H1 (cell line): Measurements from ENCODE around the gene COA1. TPM values are rescaled to one million over a fixed set of nuclear protein-coding genes. Genes with fewer than 3 reads are reported as not detected.
"Not testable (repeated sequence)": the region's sequence is repeated elsewhere in the genome, so short reads cannot be mapped to it uniquely, and the experiment has no call there.

Experiments used
- CTCF ChIA-PET: fragments of 300-600 bp; sonication (Branson Sonifier 250); formaldehyde crosslinking; loops from one replicate; lab custom pipeline; 2021; ENCODE audit not compliant: partially characterized antibody; lab: Charles Lee
- POLR2A ChIA-PET: fragments of 300-600 bp; sonication (Branson Sonifier 250); formaldehyde crosslinking; loops from one replicate; lab custom pipeline; 2021; ENCODE audit warnings: inconsistent platforms; ENCODE audit not compliant: partially characterized antibody; lab: Charles Lee
- DNase-seq, 2 experiments: peaks; one replicate each; pipeline versions ENCODE4 v3.0.0 to v3.0.0-alpha.2; 2010 to 2022; ENCODE audit warnings: low spot score in 2 of 2, low read depth in 1 of 2, mixed read lengths in 1 of 2
- FAIRE-seq: peaks from 2 replicates; lab custom pipeline; 2011; peaks lifted over from hg19 to GRCh38; lab: Jason Lieb, UNC
- H2AFZ ChIP-seq: 2 replicates; pipeline ENCODE4 v1.8.1; 2012; ENCODE audit warnings: low read length, inconsistent platforms
- H2AK5ac ChIP-seq: 2 replicates; pipeline ENCODE4 v1.6.1; 2013; ENCODE audit warnings: low read depth, low read length
- H2BK120ac ChIP-seq: replicated peaks from 2 replicates; pipeline ENCODE3; 2013; ENCODE audit warnings: low read depth, low read length, inconsistent platforms
- H2BK12ac ChIP-seq: 2 replicates; pipeline ENCODE4 v1.6.1; 2013; ENCODE audit warnings: low read depth, low read length
- H2BK15ac ChIP-seq: 2 replicates; pipeline ENCODE4 v1.6.1; 2013; ENCODE audit warnings: low read length
- H2BK20ac ChIP-seq: 2 replicates; pipeline ENCODE4 v1.6.1; 2013; ENCODE audit warnings: low read length
- H2BK5ac ChIP-seq: 2 replicates; pipeline ENCODE4 v1.6.1; 2013; ENCODE audit warnings: low read depth, low read length
- H3K14ac ChIP-seq: 2 replicates; pipeline ENCODE4 v1.6.1; 2013; ENCODE audit warnings: inconsistent platforms; ENCODE audit not compliant: insufficient read length
- H3K18ac ChIP-seq: 2 replicates; pipeline ENCODE4 v1.6.1; 2013; ENCODE audit warnings: low read length; ENCODE audit errors: extremely low read depth
- H3K23ac ChIP-seq: 2 replicates; pipeline ENCODE4 v1.6.1; 2013; ENCODE audit warnings: inconsistent platforms; ENCODE audit not compliant: insufficient read length
- H3K23me2 ChIP-seq: 2 replicates; pipeline ENCODE4 v1.6.1; 2013; ENCODE audit warnings: low read depth, low read length
- H3K27ac ChIP-seq: 2 replicates; pipeline ENCODE4 v1.6.1; 2011; ENCODE audit warnings: low read depth, low read length, inconsistent platforms
- H3K27me3 ChIP-seq, 4 experiments: replicated peaks in 1 of 4; 1 replicate in 1 of 4; 2 replicates in 3 of 4; pipeline versions ENCODE4 v1.6.1 to v1.8.1; 2011 to 2013; ENCODE audit warnings: low read length in 3 of 4, mild to moderate bottlenecking in 3 of 4, inconsistent platforms in 2 of 4, mixed read lengths in 2 of 4, moderate library complexity in 1 of 4; ENCODE audit not compliant: control insufficient read depth in 3 of 4, insufficient read depth in 3 of 4; ENCODE audit errors: extremely low read depth in 1 of 4
- H3K36me3 ChIP-seq, 4 experiments: 2 replicates each; pipeline versions ENCODE4 v1.6.1 to v1.8.1; 2011 to 2013; ENCODE audit warnings: mild to moderate bottlenecking in 4 of 4, low read length in 3 of 4, moderate library complexity in 2 of 4, control low read depth in 1 of 4, inconsistent platforms in 1 of 4; ENCODE audit not compliant: insufficient read depth in 4 of 4, control insufficient read depth in 2 of 4
- H3K4ac ChIP-seq: replicated peaks from 2 replicates; pipeline ENCODE3; 2013; ENCODE audit warnings: low read length, low read depth, mixed read lengths, inconsistent platforms; ENCODE audit not compliant: insufficient read length
- H3K4me1 ChIP-seq, 4 experiments: replicated peaks in 1 of 4; 1 replicate in 1 of 4; 2 replicates in 3 of 4; pipeline versions ENCODE4 v1.6.1 to v1.8.1; 2011 to 2013; ENCODE audit warnings: low read length in 3 of 4, inconsistent platforms in 2 of 4, mixed read lengths in 1 of 4; ENCODE audit not compliant: insufficient read depth in 4 of 4, control insufficient read depth in 3 of 4
- H3K4me2 ChIP-seq, 2 experiments: 2 replicates each; pipeline versions ENCODE4 v1.6.1 to v1.8.1; 2011 to 2013; ENCODE audit warnings: low read depth in 2 of 2, low read length in 2 of 2, control low read depth in 1 of 2, inconsistent platforms in 1 of 2, mild to moderate bottlenecking in 1 of 2; ENCODE audit not compliant: insufficient read depth in 1 of 2
- H3K4me3 ChIP-seq, 4 experiments: fragments of 200-600, 300-600 bp in 1 of 4; sonication (generic), shearing (Covaris generic), sonication (Bioruptor Twin) in 1 of 4; 2 replicates each; pipeline versions ENCODE4 v1.5.1 to v1.8.1; 2011 to 2016; ENCODE audit warnings: low read length in 4 of 4, low read depth in 3 of 4, control low read depth in 2 of 4, inconsistent platforms in 2 of 4, mild to moderate bottlenecking in 2 of 4, mixed read lengths in 1 of 4, moderate library complexity in 1 of 4; ENCODE audit not compliant: insufficient read depth in 2 of 4; ENCODE audit errors: extremely low read depth in 1 of 4
- H3K56ac ChIP-seq: replicated peaks from 2 replicates; pipeline ENCODE3; 2013; ENCODE audit warnings: low read depth, mild to moderate bottlenecking, mixed read lengths, low read length, inconsistent platforms; ENCODE audit not compliant: insufficient read length
- H3K79me1 ChIP-seq: 2 replicates; pipeline ENCODE4 v1.6.1; 2013; ENCODE audit warnings: low read depth, low read length, control low read depth
- H3K79me2 ChIP-seq, 2 experiments: 2 replicates each; pipeline versions ENCODE4 v1.6.1 to v1.8.1; 2012 to 2013; ENCODE audit warnings: low read length in 2 of 2, mild to moderate bottlenecking in 2 of 2, inconsistent platforms in 1 of 2; ENCODE audit not compliant: insufficient read depth in 2 of 2, control insufficient read depth in 1 of 2
- H3K9ac ChIP-seq, 4 experiments: replicated peaks in 1 of 4; 1 replicate in 1 of 4; 2 replicates in 3 of 4; pipeline versions ENCODE4 v1.6.1 to v1.8.1; 2011 to 2013; ENCODE audit warnings: low read depth in 3 of 4, low read length in 3 of 4, control low read depth in 2 of 4, mild to moderate bottlenecking in 2 of 4, moderate library complexity in 2 of 4, inconsistent platforms in 1 of 4; ENCODE audit errors: extremely low read depth in 1 of 4
- H3K9me3 ChIP-seq, 2 experiments: 2 replicates each; pipeline versions ENCODE4 v1.6.1 to v1.8.1; 2012 to 2013; ENCODE audit warnings: mild to moderate bottlenecking in 2 of 2, moderate library complexity in 2 of 2, control low read depth in 1 of 2, inconsistent platforms in 1 of 2, low read depth in 1 of 2, low read length in 1 of 2, mixed read lengths in 1 of 2; ENCODE audit not compliant: insufficient read depth in 2 of 2
- H4K20me1 ChIP-seq, 2 experiments: replicated peaks in 1 of 2; 2 replicates each; pipeline versions ENCODE3 to v1.8.1; 2011 to 2013; ENCODE audit warnings: inconsistent platforms in 2 of 2, low read length in 2 of 2, mild to moderate bottlenecking in 1 of 2; ENCODE audit not compliant: insufficient read depth in 2 of 2, control insufficient read depth in 1 of 2
- H4K5ac ChIP-seq: 2 replicates; pipeline ENCODE4 v1.6.1; 2013; ENCODE audit warnings: low read length, low read depth, mixed read lengths, inconsistent platforms; ENCODE audit not compliant: insufficient read length
- H4K8ac ChIP-seq: 2 replicates; pipeline ENCODE4 v1.8.0; 2013; ENCODE audit warnings: mild to moderate bottlenecking, moderate library complexity, low read length, inconsistent platforms; ENCODE audit not compliant: insufficient read depth; ENCODE audit errors: extremely low read depth
- H4K91ac ChIP-seq: replicated peaks from 2 replicates; pipeline ENCODE3; 2013; ENCODE audit warnings: low read length, mixed read lengths, inconsistent platforms; ENCODE audit not compliant: insufficient read length
- RAD21 ChIP-seq, 2 experiments: IDR thresholded peaks in 1 of 2; conservative IDR thresholded peaks in 1 of 2; 2 replicates each; pipeline ENCODE4 v1.6.1; 2011; ENCODE audit warnings: low read depth in 2 of 2, low read length in 2 of 2, improper control_type of control experiment in 1 of 2, inconsistent platforms in 1 of 2, mild to moderate bottlenecking in 1 of 2, moderate library complexity in 1 of 2
- ZNF274 ChIP-seq: IDR thresholded peaks from 2 replicates; pipeline ENCODE4 v1.7.0; 2012; ENCODE audit warnings: low read length, borderline replicate concordance; ENCODE audit errors: extremely low read depth
- WGBS, 2 experiments: shearing (Covaris generic) in 1 of 2; methylation state at CpG; one replicate each; pipeline versions ENCODE4 v1.1.6 to v1.1.7; 2013 to 2015; ENCODE audit warnings: low lambda C conversion rate in 2 of 2, mixed read lengths in 2 of 2, inconsistent platforms in 1 of 2, low coverage in 1 of 2, missing lambda C conversion rate in 1 of 2; ENCODE audit not compliant: insufficient replicate concordance in 2 of 2, insufficient coverage in 1 of 2, insufficient read length in 1 of 2; ENCODE audit errors: extremely low coverage in 1 of 2, missing lambda C conversion rate in 1 of 2; 5-methylcytosine and 5-hydroxymethylcytosine counted together
- polyA plus RNA-seq, 7 experiments: library from polyadenylated mRNA; depleted of rRNA in 3 of 7; stranded (reverse) in 5 of 7; unstranded in 2 of 7; fragments of >200 nt in 5 of 7; fragments of 200-250 nt in 2 of 7; gene quantifications; 1 replicate in 5 of 7; 2 replicates in 1 of 7; 4 replicates in 1 of 7; pipeline versions ENCODE4 v1.2.1 to v1.2.3, GENCODE V29; 2011 to 2013; ENCODE audit warnings: missing spikeins in 2 of 7, mixed read lengths in 2 of 7
- total RNA-seq: library from RNA; stranded (reverse); fragmentation: NEBNext Ultra II Directional; extraction: Animal tissue kit (Norgen Biotek cat#: 25700); gene quantifications from 2 replicates; pipeline ENCODE4 v1.2.1, GENCODE V29; 2021
- TF ChIP-seq, protein P1 (sequence below): IDR thresholded peaks from 2 replicates; pipeline ENCODE4 v1.6.1; 2012; ENCODE audit warnings: low read length, inconsistent platforms
- TF ChIP-seq, protein P2 (sequence below): IDR thresholded peaks from 2 replicates; pipeline ENCODE4 v1.6.1; 2012; ENCODE audit warnings: inconsistent platforms

Gene COA1
- total and polyA plus RNA-seq, 2 of the 8 experiments (the other 6 are each of a cell fraction or from before 2014, with no cell fraction given): 98.6 to 143 TPM

DNA sequence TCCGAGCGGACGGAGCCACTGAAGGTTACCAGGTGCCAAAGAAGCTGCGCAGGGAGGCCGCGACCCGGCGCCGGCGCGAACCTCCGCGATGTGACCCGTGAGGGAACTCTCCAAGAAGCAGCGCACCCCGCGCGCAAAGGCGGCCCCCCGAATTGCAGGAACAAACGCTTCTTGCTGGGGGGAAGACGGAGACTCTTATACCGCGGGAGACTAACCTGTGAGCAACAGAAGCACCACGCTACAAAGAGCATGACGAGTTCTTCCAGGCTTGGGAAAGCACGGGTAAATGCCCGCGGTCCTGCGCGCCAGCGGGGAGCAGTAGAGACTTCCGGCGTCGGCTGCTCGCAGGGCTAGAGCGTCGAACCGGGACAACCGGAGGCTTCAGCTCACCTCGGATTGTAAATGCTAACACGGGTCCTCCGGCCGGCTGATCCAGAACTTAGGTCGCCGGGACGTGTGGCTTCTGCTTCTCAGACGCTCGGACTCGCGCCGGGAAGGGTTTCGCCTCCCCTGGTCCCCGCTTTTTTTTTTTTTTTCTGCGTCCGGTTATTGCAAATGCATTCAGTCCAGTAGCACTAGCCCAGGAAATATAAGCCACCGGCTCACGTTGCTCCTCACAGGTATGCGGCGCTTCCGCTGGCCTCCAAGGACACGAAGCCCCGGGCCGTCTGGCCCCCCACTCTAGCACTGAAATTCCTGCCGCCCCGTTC is at the start of gene COA1 (continued):
- TF ChIP-seq, protein P1, sequence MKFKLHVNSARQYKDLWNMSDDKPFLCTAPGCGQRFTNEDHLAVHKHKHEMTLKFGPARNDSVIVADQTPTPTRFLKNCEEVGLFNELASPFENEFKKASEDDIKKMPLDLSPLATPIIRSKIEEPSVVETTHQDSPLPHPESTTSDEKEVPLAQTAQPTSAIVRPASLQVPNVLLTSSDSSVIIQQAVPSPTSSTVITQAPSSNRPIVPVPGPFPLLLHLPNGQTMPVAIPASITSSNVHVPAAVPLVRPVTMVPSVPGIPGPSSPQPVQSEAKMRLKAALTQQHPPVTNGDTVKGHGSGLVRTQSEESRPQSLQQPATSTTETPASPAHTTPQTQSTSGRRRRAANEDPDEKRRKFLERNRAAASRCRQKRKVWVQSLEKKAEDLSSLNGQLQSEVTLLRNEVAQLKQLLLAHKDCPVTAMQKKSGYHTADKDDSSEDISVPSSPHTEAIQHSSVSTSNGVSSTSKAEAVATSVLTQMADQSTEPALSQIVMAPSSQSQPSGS: no peak
- 0 out of 4 replicates have a peak, but pooled peaks of 1 of the 2 experiments have one; percentile 12 for TF ChIP-seq RAD21 (IDR thresholded peaks at IDR 0.05 in 1 of 2, conservative IDR thresholded peaks at IDR 0.05 in 1 of 2; ENCODE audit: low read depth in 2 of 2, low read length in 2 of 2)
- no peak for TF ChIP-seq ZNF274
- TF ChIP-seq, protein P2, sequence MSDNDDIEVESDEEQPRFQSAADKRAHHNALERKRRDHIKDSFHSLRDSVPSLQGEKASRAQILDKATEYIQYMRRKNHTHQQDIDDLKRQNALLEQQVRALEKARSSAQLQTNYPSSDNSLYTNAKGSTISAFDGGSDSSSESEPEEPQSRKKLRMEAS: peak; percentile 51; the same call in 1 of the 2 replicates
- TF ChIP-seq, all 59 proteins: peak for 24

DNA sequence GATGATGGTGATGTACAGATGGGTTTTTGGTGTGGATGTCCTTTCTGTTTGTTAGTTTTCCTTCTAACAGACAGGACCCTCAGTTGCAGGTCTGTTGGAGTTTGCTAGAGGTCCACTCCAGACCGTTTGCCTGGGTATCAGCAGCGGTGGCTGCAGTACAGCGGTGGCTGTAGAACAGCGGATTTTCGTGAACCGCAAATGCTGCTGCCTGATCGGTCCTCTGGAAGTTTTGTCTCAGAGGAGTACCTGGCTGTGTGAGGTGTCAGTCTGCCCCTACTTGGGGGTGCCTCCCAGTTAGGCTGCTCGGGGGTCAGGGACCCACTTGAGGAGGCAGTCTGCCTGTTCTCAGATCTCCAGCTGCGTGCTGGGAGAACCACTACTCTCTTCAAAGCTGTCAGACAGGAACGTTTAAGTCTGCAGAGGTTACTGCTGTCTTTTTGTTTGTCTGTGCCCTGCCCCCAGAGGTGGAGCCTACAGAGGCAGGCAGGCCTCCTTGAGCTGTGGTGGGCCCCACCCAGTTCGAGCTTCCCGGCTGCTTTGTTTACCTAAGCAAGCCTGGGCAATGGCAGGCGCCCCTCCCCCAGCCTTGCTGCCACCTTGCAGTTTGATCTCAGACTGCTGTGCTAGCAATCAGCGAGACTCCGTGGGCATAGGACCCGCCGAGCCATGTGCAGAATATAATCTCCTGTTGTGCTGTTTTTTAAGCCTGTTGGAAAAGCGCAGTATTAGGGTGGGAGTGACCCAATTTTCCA is 49.1 kb upstream of the COA1 start:
- CTCF ChIA-PET: interaction anchor here (1.6 kb wide), 1 partner anchor 14 kb away, joined by 4 read pairs; no protein-coding TSS in a partner anchor
- H3K23ac ChIP-seq, H3K23me2 ChIP-seq, H2BK20ac ChIP-seq, H3K56ac ChIP-seq, H3K4ac ChIP-seq, H4K8ac ChIP-seq, H4K91ac ChIP-seq, H2AK5ac ChIP-seq, H3K14ac ChIP-seq, H2AFZ ChIP-seq, DNase-seq, H3K27ac ChIP-seq, H2BK5ac ChIP-seq, H3K4me3 ChIP-seq, H3K79me1 ChIP-seq, H2BK15ac ChIP-seq, FAIRE-seq, H2BK120ac ChIP-seq, H4K20me1 ChIP-seq, H3K27me3 ChIP-seq, H3K4me2 ChIP-seq, H4K5ac ChIP-seq, H2BK12ac ChIP-seq, H3K18ac ChIP-seq, H3K9ac ChIP-seq, H3K36me3 ChIP-seq, POLR2A ChIA-PET, H3K4me1 ChIP-seq, H3K9me3 ChIP-seq, H3K79me2 ChIP-seq: not testable (repeated sequence)
- 84% methylated on average over 14 of the region's 18 CpGs; no CpG with 5 or more reads in 1 of the 2 experiments for WGBS, 2 experiments
